Dermis blood vessel endothelial cell (primary cell): ENCODE results near the gene TMED7. TPM values are rescaled to one million over a fixed set of nuclear protein-coding genes. Genes with fewer than 3 reads are reported as not detected.
"Not testable (repeated sequence)": the region's sequence is repeated elsewhere in the genome, so short reads cannot be mapped to it uniquely, and the experiment has no call there.

Experiments used
- DNase-seq: peaks from one replicate; pipeline ENCODE4 v3.0.0; 2010
- total RNA-seq: library from RNA; depleted of rRNA; stranded (reverse); fragments of >200 nt; gene quantifications from 2 replicates; pipeline ENCODE4 v1.2.3, GENCODE V29; 2014

Gene TMED7
- total RNA-seq: 106 and 173 TPM in 2 replicates

DNA sequence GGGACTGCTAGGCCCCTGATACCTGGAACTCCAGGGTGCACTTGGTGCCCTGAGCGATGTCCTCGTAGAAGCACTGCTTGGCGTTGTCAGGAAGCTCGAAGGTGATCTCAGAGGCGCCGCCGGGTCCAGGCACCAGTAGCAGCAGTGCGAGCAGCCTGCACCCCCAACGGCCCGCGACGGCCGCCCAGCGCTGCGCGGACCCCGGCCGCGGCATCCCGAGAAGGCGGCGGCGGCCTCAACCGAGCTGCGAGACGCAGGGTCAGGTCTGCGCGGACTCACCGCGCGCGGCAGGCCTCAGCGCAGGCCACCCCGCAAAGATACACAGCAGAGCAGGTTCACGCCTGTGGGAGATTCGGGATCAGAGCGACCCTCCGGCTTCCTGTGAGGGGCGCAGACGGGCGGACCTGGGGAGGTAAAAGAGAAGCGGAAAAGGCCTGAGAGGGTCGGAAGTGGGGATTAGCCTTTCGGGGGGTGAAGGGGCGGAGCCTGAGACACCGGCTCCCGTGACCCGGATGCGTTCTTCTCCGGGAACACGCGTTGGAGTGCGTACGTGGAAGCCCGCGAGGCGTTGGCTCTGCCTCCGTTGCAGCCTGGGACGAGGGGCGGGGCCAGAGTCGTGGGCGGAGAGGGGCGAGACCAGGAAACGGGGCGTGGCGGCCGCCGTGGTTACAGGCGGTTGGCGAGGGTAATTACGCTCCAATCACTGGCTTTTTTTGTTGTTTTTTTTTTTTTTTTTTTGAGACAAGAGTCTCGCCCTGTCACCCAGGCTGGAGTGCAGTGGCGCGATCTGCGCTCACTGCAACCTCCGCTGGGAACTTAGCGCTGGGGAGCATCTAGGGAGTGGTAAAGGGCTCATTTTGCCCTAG lies at the start of gene TMED7:
TSS of gene TMED7 (minus strand) at position 458 of the 866 bp plus-strand sequence. CDS start at position 214, 244 bp downstream.
- peak; percentile 99 for DNase-seq

DNA sequence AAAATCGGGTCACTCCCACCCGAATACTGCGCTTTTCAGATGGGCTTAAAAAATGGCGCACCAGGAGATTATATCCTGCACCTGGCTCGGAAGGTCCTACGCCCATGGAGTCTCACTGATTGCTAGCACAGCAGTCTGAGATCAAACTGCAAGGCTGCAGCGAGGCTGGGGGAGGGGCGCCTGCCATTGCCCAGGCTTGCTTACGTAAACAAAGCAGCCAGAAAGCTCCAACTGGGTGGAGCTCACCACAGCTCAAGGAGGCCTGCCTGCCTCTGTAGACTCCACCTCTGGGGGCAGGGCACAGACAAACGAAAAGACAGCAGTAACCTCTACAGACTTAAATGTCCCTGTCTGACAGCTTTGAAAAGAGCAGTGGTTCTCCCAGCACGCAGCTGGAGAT lies 48.9 kb upstream of the TMED7 start:
- not testable (repeated sequence) for DNase-seq

- DNase-seq: no peak
Measured at GRCh38 chr5:115673596-115673995, 47.8 kb upstream of the TMED7 start.

- no peak for DNase-seq
Measured at GRCh38 chr5:115671939-115672338, 46.1 kb upstream of the TMED7 start.

DNA sequence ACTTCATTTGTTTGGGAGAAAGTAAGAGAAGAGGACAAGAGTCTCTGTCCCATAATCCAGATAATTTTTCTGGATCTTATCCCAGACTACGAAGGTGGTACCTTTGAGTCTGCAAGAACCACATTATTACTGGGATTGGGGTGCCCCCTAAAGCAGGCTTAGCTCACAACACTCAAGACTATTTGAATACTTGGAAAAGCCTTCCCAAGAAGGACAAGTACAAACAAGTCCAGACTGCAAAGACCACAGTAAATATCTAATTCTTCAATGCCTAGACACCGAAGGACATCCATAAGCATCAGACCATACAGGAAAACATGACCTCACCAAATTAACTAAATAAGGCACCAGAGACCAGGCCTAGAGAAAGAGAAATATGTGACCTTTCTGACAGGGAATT lies 40.2 kb upstream of the TMED7 start:
- DNase-seq: no peak

GRCh38 chr5:115661563-115661962 lies 35.7 kb upstream of the TMED7 start:
- DNase-seq: no peak

GRCh38 chr5:115661101-115661500 lies 35.3 kb upstream of the TMED7 start:
- no peak for DNase-seq

DNA sequence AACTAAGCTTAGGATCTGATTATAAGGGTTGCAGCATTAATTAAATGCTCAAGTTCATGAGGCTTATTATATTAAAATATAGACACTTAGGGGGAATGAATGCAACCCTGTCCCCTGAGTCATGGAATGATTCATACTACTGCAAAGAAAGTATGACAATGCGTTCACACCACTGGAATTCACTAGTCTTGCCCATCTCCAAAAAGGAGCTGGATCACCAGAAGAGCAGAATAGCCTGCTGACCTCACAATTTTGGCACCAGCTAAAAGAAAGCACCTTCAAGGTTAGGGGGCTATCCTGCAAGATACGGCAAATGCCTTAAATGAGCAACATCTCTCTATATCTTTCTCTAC lies 32.0 kb upstream of the TMED7 start:
- no peak for DNase-seq

- DNase-seq: no peak
Measured at GRCh38 chr5:115657125-115657880, 31.5 kb upstream of the TMED7 start.

DNA sequence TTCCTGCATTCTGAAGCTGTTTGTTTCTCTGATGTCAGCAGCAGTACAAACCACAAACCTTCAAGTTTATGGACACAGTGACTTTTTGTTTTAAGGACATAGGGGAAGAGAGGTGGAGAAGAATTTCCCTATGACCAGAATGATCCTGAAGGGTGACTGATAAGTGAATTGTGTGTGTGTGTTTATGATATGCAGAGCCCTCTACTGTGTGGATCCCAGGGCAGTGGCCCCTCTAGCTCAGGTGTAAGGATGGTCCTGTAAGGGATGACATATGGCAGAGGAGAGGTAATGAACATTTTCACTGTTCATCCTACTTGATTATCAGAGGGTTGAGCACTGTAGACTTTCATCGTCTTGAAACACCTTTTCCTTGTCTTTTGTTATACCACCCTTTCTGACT lies 30.6 kb upstream of the TMED7 start:
- DNase-seq: no peak

DNA sequence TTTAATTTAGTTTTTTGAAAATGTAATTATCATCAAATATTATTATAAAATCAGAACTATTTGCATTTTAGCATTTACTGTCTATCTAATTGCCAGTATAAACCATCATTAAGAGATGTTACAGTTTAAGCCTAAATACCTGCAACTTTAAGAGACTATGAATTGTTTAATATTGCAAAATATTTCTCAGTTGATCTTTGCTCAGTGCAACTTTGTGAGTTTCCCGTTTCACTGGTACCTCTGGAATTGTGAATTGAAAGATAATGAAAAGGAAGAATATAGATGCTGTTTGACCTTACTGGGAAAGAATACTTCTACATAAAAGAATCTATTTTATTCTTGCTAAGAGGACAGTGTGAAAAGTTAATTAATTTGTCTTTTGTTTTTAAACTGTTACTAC lies 30.2 kb upstream of the TMED7 start:
- no peak for DNase-seq

- no peak for DNase-seq
Measured at GRCh38 chr5:115649541-115649940, 23.7 kb upstream of the TMED7 start.

GRCh38 chr5:115648056-115648455 lies 22.2 kb upstream of the TMED7 start:
- DNase-seq: no peak

- DNase-seq: not testable (repeated sequence)
Measured at GRCh38 chr5:115645386-115645785, 19.6 kb upstream of the TMED7 start.

DNA sequence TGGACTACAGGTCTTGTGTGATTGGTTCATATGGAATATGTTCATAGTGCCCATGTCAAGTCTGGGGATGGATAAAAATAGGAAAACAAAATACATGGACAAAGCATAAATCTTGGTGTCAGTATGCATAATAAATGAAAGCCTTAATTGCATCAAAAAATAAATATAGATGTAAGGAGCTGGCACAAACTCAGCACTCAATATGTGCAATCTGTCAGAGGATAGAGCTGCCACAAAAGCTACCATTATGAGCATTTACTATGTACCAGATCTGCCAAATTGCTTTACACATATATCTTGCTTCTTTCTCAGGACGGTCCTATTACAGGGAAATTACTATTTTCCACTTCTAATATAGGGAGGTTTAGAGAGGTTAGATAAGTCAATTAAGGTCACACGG lies 18.2 kb upstream of the TMED7 start:
- DNase-seq: no peak

GRCh38 chr5:115641948-115642347 lies 16.1 kb upstream of the TMED7 start:
- DNase-seq: no peak

DNA sequence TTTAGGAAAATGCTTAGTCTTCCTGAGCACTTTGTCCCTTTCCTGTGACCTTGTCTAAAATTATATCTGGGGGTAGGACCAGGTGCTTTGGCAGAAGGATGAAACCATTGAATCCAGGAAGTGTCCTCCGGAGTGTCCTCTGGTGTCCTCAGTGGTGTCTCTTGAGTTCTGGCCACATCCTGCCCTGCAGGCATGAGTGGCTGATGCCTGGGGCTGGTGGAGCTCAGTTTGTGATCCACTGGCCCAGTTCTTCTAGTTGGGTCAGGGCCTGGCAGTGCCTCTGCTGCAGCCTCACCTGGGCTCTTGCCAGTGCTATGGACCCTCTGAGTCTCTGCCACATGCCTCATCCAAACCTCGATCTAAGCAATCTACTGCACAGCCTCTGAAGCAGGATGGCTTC lies 14.4 kb upstream of the TMED7 start:
- no peak for DNase-seq

DNA sequence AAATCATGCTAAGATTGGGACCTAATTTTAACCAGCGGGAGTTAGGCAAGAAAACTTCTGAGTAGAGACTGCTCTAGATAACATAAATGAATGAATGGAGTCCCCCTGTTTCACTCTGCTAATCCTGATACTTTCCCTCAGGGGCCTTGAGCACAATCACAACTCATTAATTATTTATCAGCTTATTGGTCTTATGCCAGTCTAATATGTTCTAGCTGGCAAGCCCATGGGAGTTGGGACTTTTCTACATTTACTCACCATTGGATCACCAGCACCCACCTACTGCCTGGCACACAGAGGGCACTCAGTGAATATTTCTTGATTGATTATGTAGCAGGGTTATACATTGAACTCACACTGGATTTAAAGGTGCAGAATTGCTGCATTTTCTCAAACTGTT lies 13.5 kb upstream of the TMED7 start:
- DNase-seq: no peak

DNA sequence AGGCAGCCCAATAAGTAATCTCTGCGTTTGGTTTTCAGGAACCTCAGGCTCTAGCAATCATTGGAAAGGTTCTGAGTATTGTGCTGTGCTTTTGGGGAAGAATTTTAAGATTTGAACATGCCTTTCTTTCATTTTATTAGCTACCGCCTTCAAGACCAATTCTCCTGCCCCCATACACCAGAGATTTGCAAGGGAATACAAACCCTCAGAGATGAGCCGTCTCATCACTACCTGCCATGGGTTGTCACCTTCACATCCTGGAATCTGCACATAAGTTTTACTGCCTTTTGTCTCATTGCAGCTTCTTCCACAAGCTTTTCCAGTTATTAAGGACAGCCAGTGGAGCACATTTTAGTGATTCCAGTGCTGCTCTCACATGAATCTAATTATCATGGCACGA lies 11.7 kb upstream of the TMED7 start:
- DNase-seq: no peak

DNA sequence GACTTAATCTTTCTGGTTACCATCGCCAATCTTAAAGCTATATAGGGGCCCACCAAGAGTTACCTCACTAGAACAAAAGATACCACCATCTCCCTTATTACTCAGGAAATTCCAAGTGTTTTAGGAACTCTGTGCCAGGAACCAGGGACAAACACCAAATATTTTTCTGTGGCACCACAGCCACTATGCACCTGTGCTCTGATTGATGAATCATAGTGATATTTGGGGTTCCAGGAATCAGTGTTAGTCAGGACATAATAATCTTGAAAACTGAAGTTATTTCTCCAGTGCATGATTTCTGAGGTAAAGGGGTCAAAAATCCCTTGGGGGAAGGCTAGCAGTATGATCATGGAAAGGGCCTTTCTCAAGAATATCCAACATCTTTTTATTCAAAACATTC lies 10.2 kb upstream of the TMED7 start:
- no peak for DNase-seq

- peak; percentile 87 for DNase-seq
Measured at GRCh38 chr5:115634343-115635132, 8.7 kb upstream of the TMED7 start.

GRCh38 chr5:115629903-115630302 lies 4.1 kb upstream of the TMED7 start:
- no peak for DNase-seq

- no peak for DNase-seq
Measured at GRCh38 chr5:115627295-115627865, 1.5 kb upstream of the TMED7 start.
